AML-193 (cell line): ENCODE measurements around the gene CLCA4.
"Not testable (repeated sequence)": the region's sequence is repeated elsewhere in the genome, so short reads cannot be mapped to it uniquely, and the experiment has no call there.

Experiments used
- DNase-seq, 2 experiments: peaks; one replicate each; lab custom pipeline; 2025; lab: John Stamatoyannopoulos, UW

The CLCA4 gene

DNA sequence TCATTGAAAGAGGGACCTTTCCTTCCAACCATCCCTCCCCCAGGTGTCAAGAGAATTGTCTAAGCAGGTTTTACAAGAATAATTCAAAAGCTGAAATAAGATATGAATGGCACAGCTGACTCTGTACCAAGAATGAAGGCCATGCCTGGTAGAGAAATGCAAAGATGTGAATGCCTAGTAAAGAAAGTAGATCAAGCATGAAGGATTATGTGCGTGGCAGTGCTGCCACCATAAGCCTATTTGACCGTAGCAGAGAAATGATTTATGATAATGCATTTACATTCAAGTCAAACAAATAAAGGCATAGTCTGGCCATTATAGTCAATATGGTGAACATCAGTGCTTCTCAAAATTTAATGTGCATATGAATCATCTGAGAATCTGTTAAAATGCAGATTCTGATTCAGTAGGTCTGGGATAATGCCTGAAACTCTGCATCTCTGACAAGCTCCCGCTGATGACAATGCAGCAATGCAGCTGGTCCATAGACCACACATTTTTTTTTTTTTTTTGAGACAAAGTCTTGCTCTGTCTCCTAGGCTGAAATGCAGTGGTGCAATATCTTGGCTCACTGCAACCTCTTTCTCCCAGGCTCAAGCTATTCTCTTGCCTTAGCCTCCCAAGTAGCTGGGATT is 16.6 kb upstream of the CLCA4 start:
- DNase-seq = no peak

DNA sequence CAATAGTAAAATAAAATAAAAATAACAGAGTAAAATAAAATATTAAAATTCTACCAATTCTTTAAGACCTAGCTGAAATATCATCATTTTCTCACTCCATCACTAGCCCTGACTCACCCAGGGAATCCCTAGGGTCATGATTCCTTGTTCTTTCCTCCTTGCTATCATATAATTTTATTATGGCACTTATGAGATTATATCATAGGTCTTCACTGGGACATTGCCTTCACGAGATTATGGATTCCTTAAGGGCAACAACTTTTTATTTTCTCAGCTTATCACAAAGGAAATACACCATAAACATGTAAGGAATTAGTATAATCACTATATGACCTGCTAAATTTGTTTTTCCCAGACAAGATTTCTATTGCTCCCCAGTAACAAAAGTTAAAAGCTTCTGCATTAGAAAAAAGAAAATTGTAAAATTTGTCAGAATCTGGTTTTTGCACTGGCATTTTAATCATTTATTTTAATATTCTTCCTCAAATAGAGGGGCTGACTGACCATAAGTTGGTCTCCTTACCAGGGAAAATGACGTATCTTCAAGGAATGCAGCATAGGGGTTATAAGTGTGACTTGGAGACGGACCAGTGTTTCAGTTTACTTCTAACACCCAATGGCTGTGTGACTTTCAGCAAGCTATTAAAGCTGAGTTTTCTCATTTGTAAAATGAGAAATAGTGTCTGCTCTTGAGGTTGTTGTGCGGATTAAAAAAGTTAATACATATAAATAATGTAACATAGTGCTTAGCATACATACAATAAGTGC is 8.8 kb upstream of the CLCA4 start:
- no peak for DNase-seq

DNA sequence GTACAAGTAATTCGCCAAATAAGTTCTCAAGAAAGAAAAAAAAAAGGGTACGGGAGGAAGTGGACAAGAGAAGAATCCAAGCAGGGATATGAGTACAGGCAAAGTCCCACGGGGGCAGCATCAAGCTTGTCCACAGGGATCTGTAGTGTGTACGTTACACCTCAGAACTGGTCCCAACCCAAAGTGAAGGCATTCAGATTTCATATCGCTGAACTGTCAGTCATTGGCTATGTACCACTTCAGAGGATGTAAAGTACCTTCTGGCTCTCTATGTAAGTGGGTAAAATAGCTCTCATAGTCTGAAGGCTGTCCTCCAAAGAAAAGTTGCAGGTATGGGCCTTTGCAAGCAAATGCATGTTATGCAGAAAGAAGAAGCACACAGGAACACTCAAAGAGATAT is 8.1 kb upstream of the CLCA4 start:
- no peak for DNase-seq

DNA sequence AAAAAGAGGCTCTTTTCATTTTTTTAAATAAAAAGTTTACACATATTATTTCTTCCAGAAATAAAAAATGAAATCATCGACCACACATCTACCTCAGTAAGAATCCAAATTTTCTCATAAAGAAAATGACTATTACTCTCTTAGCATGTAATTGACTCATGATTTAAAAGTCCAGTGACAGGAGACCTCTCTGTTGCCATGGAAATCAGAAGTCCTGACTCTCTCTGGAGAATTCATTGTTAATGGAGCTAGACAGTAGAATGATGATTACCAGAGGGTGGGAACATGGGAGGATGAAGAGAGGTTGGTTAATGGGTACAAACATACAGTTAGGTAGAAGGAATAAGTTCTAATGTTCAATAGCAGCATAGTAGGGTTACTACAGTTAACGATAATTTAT is 5.0 kb upstream of the CLCA4 start:
- no peak for DNase-seq

DNA sequence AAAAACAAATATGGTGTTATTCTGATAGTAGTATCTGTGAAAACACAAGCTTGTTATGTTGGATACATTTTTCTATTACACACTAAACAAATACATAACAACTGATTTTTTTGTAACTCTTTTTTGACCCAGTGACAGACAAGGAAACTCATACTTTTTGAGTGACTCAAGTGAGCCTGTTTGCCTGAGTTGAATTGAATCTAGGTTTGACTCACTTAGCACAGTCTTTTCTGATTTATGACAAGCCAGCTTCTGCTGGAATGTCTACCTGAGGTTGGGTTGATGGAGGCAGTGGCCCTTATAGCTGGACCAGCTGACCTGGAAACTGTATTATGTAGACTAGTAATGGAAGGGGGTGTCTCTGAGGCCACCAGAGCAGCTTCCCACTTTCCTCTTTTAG is 4.2 kb upstream of the CLCA4 start:
- no peak for DNase-seq

DNA sequence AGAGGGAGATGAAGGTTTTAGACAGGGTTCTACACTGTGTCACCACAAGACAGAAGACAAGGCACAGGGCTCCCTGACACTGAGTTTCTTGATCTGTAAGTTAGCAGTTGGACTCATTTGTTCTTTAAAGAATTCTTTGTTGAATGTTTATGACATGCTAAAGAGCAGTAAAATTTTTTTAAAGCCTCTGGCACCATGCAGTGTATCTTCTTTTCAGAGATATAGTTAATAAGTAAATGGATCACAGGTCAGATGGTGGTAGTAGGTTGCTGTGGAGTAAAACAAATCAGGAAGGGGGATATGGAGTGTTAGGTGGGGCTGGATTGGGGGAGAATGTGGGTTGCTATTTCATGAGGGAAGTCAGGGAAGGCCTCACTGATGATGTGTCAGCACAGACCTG is 2.0 kb downstream of the CLCA4 start:
- DNase-seq = no peak

DNA sequence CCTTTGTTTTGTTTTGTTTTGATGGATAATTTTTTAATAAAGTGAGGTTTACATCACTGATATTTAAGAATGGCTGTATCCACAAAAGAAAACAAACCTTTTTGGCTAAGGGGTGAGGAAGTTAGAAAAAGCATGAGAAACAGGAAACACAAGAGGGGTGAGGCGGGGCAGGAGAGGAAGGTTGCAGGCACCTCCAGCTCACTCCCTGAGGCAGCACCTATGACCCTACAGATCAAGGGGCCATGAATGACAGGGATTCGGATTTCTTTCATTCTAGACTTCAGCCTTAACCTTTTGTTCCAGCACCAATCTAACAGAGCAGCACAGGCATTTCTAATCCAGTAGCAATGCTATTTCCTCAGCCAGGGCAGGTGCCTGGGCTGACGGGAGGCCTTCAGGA is 4.4 kb downstream of the CLCA4 start:
- no peak for DNase-seq

DNA sequence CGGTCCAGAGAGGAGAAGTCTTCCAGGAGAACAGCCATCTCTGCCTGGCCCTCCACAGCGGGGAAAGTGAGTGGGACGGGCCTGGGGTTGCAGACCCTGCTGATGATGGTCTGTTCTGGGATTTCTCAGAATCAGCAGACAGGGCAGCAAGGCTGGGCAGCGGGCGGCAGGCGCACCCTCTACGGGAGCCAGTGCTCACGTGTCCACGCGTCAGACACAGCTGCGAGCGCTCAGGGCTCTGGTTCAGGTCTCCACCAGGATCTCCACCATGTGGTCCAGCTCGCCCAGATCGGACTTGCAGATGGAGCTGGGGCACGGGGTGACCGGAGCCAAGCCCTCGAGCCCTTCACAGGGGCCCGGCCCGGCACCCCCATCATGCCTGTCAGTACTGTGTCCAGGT is 5.5 kb downstream of the CLCA4 start:
- DNase-seq = no peak

DNA sequence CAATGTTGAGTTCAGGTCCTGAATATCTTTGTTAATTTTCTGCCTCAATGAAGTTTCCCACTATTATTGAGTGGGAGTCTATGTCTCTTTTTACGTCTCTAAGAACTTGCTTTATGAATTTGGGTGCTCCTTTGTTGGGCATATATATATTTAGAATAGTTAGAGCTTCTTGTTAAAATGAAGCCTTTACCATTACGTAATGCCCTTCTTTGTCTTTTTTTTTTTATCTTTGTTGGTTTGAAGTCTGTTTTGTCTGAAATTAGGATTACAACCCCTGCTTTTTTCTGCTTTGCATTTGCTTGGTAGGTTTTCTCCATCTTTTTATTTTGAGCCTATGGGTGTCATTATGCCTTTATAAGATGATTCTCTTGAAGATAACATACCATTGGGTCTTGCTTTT is 10.9 kb downstream of the CLCA4 start:
- no peak for DNase-seq

DNA sequence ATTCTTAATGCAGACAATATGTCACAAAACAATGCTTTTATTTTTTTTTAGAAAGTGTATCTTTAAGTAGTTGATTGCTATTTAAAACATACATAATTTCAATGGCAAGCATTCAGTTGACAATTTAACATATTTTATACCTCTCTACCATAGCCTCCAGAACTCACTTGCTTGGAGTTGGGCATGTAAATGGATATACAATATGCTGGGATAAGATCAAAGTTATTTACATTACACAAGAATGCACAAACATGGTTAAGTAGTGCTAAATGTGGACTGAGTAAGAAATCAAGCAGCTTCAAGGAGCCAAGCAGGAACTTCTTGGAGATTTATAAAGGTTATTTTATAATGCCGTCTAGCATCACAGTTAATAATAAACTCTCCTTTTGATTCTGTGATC is 17.0 kb downstream of the CLCA4 start:
- no peak for DNase-seq

DNA sequence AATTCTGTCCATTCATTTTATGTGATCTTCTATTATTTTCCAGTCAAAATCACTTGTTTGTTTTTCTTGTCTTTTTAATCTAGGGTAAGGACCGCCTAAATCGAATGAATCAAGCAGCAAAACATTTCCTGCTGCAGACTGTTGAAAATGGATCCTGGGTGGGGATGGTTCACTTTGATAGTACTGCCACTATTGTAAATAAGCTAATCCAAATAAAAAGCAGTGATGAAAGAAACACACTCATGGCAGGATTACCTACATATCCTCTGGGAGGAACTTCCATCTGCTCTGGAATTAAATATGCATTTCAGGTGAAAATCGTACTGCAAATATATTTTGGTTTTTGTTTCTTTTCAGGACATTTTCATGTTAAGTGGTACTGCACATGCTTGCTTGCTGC is 20.5 kb downstream of the CLCA4 start:
- no peak for DNase-seq

DNA sequence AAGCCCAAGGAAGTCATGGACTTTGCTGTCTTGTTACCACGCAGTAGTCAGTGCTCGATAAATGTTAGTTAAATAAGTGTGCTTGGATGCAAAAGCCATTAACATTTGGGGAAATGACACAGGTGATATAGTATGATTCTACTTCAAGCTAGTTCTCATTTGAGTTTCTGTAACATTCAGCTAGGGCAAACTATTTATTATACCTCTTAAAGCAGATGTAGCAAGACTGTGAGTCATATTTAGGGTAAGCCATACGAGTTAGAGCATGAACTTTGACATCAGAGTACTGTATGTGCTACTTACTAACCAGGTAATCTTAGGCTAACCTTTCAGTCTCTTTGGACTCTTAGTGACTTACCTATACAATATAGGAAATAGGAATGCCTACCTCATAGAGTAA is 21.0 kb downstream of the CLCA4 start:
- no peak for DNase-seq

DNA sequence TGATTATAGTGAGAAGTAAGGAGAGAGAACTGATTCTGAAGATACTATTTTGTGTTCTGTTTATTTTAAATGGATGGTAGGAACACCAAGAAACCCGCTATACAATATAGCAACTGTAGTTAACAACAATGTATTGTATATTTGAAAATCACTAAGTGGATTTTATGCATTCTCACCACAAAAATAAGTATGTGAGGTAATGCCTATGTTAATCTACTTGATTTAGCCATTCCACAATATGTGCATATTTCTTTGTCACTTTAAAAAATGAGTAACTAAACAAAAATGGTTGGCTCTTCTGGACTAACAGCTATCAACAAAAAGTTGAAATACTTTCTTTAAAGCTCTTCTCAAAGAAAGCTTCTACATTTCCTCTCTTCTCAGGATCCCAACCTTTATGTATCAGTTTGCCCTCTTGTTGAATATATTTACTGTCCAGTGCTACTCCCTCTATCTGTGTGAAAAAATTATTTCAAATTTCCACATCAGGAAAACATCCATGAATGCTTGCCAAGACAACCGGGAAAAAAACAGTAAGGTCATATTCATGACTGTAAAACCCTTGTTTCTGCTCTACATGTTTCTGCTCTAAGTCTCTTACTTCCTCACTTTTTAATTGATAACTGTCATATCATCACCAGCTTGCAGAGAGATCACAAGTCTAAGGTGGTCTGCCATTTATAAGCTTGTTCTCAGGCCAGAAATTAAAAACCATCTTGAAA is 27.0 kb downstream of the CLCA4 start:
- DNase-seq = no peak

DNA sequence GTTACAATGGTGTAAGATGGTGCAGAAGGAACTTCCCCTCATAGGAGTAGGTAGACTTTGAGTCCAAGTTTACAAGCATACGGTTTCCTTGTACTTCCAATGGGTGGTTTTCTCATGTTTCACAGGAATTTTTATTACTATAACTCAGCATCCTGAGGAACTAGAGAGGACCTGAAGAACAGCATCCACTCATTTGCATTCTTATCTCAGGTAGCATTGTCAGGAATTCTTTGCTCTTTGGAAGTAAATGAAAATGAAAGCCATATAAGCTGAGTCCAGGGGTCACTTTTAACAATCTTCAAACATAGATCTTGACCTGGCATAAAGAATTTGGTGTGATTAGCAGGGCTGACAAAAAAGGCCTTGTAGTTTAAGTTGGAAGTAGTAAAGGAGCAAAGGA is 34.4 kb downstream of the CLCA4 start:
- no peak for DNase-seq

DNA sequence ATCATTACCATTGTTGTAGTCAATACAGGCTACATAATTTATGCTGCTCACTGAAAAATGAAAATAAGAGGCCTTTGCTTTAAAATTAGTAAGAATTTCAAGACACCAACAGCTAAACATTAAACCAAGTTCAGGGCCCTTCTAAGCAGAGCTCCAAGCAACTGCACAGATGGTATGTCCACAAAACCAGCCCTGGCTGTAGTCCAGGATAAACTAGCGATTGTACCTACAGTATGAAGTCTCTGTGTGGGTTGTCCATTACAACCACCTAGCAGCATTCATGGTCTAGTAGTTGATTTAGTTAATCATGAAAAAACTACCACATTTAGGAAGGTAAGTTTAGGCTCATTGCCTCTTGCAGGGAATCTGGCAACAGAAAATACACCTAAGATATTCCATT is 35.3 kb downstream of the CLCA4 start:
- no peak for DNase-seq

DNA sequence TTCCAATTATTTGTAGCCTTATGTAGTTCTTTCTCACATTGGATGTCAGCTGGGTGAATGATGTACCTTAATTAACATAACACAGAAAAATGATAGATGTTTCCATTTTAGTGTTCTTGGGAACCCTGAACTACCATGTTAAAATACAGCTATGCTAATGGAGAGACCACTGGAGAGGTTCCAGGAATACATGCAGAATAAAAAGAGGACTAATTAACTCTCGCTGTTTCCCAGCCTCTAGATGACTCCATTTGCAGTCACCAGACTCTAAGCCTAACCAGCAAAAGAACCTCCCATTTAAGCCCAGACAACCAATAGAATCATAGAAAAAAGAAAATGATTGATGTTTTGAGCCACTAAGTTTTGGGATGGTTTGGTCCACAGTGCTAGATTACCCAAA is 36.2 kb downstream of the CLCA4 start:
- no peak for DNase-seq

DNA sequence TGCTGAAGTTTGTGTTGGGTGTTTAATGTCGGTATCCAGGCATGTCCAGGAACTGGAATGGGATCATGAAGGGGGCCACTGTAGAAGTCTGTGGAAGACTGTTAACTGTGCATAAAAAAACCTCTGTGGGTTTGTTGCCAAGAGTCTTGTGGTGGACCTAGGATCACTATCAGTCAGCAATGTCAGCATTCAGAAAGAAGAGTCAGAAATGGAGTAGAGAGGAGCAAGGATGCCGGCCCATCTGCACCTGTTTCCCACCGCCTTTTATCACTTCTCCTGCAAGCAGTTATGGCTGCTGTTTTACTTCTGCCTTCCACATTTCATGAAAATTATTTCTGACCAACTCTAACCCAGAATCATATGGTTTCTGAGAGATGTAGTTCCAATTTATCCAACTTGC is 36.7 kb downstream of the CLCA4 start:
- DNase-seq = no peak

DNA sequence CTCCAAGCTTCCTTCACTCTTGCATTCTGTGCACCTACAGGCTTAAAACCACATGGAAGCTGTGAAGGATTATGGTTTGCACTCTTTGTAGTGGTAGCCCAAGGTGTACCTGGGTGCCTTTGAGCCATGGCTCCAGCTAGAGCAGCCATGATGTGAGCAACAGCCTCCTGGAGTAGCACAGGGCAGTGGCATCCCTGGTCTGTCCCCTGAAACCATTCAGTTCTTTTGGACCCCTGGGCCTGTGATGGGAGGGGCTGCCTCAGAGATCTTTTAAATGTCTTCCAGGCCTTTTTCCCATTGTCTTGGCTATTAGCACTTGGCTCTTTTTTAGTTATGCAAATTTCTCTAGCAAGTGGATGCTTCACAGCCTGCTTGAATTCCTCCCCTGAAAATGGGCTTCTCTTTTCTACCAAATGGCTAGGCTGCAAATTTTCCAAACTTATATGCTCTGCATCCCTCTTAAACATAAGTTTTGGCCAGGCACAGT is 47.4 kb downstream of the CLCA4 start:
- no peak for DNase-seq

DNA sequence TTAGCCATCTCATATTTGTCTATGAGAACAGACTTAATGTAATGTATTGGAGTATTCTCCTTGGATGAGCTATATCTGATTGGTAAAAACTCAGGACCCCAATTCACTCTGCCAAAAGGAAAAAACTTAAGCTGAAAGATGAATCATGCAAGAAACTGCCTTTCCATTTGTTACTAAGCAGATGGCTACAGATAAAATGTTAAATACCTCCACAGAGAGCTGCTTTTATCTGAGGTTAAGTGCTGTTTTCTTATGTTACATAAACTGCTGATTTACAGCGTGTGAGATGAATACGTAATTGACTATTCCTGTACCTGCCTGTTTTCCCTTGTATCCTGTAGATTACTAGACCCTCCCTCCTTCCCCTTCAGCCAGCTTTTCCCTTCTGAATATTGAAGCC is 49.3 kb downstream of the CLCA4 start:
- no peak for DNase-seq

DNA sequence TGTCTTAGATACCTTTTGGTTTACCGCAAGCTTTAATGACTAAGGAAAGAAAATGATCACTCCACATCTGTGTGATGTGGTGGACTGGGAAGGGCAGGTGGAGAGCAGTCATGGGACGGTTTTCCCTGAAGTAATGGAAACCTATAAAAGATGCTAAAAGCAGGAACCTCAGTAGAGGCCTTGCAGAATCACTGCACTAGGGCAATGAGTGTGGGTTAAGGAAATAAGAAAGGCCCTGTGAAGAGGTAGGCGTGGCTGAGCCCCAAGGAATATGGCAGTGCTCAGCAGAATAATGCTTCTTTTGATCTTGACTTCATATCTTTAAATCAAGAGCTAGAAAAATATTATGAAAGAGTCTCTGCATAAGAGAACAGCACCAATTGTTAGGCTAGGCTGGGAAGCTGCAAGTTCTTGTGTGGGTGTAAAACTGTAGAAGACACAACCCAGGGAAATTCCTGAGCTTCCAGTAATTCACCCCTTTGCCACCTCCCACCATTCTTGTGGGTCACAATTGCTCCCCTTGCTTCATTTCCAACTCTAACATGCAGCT is 49.9 kb downstream of the CLCA4 start:
- DNase-seq = no peak

DNA sequence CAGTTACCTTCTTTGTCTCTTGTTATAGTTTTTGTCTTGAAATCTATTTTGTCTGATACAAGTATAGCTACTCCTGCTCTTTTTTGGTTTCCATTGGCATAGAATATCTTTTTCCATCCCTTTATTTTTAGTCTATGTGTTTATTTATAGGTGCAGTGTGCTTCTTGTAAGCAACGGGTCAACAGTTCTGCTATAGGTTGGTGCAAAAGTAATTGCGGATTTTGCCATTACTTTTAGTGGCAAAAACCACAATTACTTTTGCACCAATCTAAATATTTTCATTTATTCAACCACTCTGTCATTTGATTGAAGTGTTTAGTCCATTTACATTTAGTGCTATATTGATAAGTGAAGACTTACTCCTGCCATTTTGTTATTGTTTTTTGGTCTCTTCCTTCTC is 59.2 kb downstream of the CLCA4 start:
- DNase-seq = not testable (repeated sequence)

DNA sequence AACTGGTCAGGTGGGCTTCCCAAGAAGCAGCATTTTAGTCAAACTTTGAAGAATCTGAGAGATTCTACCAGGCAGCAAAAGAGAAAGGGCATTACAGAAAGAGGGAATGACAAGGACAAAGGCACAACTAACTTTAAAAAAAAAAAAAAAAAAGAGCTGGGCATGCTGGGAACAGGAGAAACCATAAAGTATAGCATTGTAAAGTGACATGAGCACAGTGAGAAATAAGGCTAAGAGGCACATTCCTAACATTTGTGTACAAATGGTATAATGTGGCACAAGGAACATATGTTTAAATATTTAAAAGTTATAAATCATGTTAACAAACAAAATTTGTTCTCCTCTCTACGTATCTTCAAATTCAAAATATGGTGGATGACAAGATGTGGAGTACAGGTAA is 69.6 kb downstream of the CLCA4 start:
- no peak for DNase-seq

DNA sequence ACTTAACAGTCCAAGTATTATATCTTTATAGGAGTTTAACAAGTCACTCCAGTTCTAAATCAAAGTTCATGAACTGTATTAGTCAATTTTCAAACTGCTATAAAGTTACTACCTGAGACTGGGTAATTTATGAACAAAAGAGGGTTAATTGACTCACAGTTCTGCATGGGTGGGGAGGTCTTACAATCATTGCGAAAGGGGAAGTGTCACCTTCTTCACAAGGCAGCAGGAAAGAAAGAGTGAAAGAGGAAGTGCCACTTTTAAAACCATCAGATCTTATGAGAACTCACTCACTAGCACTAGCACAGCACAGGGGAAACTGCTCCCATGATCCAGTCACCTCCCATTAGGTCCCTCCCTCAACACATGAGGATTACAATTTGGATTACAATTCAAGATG is 70.0 kb downstream of the CLCA4 start:
- peak; percentile 80 to 89 for DNase-seq
